SK-N-SH treated with all-trans-retinoic acid at 6 μM for 48 hours (cell line): Measurements from ENCODE around the gene CST3.

Experiments
- ATAC-seq: fragments of 200-7000 bp; cut with Tn5 transposase; 3 replicates; pipeline ENCODE4 v1.9.1; 2020; ENCODE audit warnings: mild to moderate bottlenecking, moderate library complexity
- ARNTL ChIP-seq: fragments of 450-650 bp; formaldehyde crosslinking; IDR thresholded peaks from 2 replicates; pipeline ENCODE4 v1.5.0; 2020; ENCODE audit warnings: low read depth, mild to moderate bottlenecking, moderate library complexity, borderline replicate concordance
- BACH2 ChIP-seq: fragments of 250-450 bp; sonication (Bioruptor Pico); IDR thresholded peaks from 2 replicates; pipeline ENCODE4 v1.9.0; 2021; ENCODE audit warnings: mild to moderate bottlenecking, borderline replicate concordance
- CREB5 ChIP-seq: fragments of 250-450 bp; sonication (Bioruptor Pico); IDR thresholded peaks from 2 replicates; pipeline ENCODE4 v1.5.1; 2020; ENCODE audit warnings: low read depth, mild to moderate bottlenecking, moderate library complexity
- CSDC2 ChIP-seq: fragments of 250-450 bp; sonication (Bioruptor Pico); IDR thresholded peaks from 2 replicates; pipeline ENCODE4 v1.5.0; 2020; ENCODE audit warnings: mild to moderate bottlenecking, moderate library complexity
- CSRNP3 ChIP-seq: fragments of 250-450 bp; sonication (Bioruptor Pico); IDR thresholded peaks from 2 replicates; pipeline ENCODE4 v1.5.1; 2021; ENCODE audit warnings: mild to moderate bottlenecking, moderate library complexity
- ESRRG ChIP-seq: fragments of 250-450 bp; sonication (Bioruptor Pico); IDR thresholded peaks from 2 replicates; pipeline ENCODE4 v1.6.1; 2021; ENCODE audit warnings: mild to moderate bottlenecking
- GLIS3 ChIP-seq: fragments of 250-450 bp; sonication (Bioruptor Pico); IDR thresholded peaks from 2 replicates; pipeline ENCODE4 v1.5.0; 2020; ENCODE audit warnings: mild to moderate bottlenecking, moderate library complexity
- ISL1 ChIP-seq: fragments of 250-450 bp; sonication (Bioruptor Pico); IDR thresholded peaks from 2 replicates; pipeline ENCODE4 v2.1.2; 2022; ENCODE audit warnings: mild to moderate bottlenecking, moderate library complexity
- OSR1 ChIP-seq: fragments of 250-450 bp; sonication (Bioruptor Pico); IDR thresholded peaks from 2 replicates; pipeline ENCODE4 v1.8.0; 2022; ENCODE audit warnings: moderate library complexity, mild to moderate bottlenecking, inconsistent platforms
- PATZ1 ChIP-seq: fragments of 250-450 bp; sonication (Bioruptor Pico); IDR thresholded peaks from 2 replicates; pipeline ENCODE4 v1.8.0; 2020; ENCODE audit warnings: mild to moderate bottlenecking, moderate library complexity, borderline replicate concordance
- POU6F1 ChIP-seq: fragments of 250-450 bp; sonication (Bioruptor Pico); IDR thresholded peaks from 2 replicates; pipeline ENCODE4 v1.8.0; 2021; ENCODE audit warnings: low read depth, mild to moderate bottlenecking, moderate library complexity, borderline replicate concordance
- PPARA ChIP-seq: fragments of 250-450 bp; sonication (Bioruptor Pico); IDR thresholded peaks from 2 replicates; pipeline ENCODE4 v1.5.0; 2020; ENCODE audit warnings: mild to moderate bottlenecking, borderline replicate concordance
- RARB ChIP-seq: fragments of 250-450 bp; sonication (Bioruptor Pico); IDR thresholded peaks from 2 replicates; pipeline ENCODE4 v1.8.0; 2021; ENCODE audit warnings: mild to moderate bottlenecking, moderate library complexity
- SNAI2 ChIP-seq: fragments of 250-450 bp; sonication (Bioruptor Pico); IDR thresholded peaks from 2 replicates; pipeline ENCODE4 v1.5.0; 2020; ENCODE audit warnings: mild to moderate bottlenecking, moderate library complexity
- TCF4 ChIP-seq: fragments of 250-450 bp; sonication (Bioruptor Pico); IDR thresholded peaks from 2 replicates; pipeline ENCODE4 v1.8.0; 2021; ENCODE audit warnings: mild to moderate bottlenecking, moderate library complexity, borderline replicate concordance
- TOX ChIP-seq: fragments of 250-450 bp; sonication (Bioruptor Pico); IDR thresholded peaks from 2 replicates; pipeline ENCODE4 v1.8.0; 2021; ENCODE audit warnings: mild to moderate bottlenecking, moderate library complexity, borderline replicate concordance
- TSHZ2 ChIP-seq: fragments of 250-450 bp; sonication (Bioruptor Pico); IDR thresholded peaks from 2 replicates; pipeline ENCODE4 v1.5.0; 2020; ENCODE audit warnings: mild to moderate bottlenecking, moderate library complexity
- ZC3H10 ChIP-seq: fragments of 250-450 bp; sonication (Bioruptor Pico); IDR thresholded peaks from 2 replicates; pipeline ENCODE4 v1.5.1; 2021; ENCODE audit warnings: mild to moderate bottlenecking, moderate library complexity
- ZFP3 ChIP-seq: fragments of 250-450 bp; sonication (Bioruptor Pico); IDR thresholded peaks from 2 replicates; pipeline ENCODE4 v1.5.0; 2020; ENCODE audit warnings: mild to moderate bottlenecking, moderate library complexity
- ZFP30 ChIP-seq: fragments of 450-650 bp; formaldehyde crosslinking; IDR thresholded peaks from 2 replicates; pipeline ENCODE4 v1.5.0; 2022; ENCODE audit warnings: mild to moderate bottlenecking, moderate library complexity
- ZNF565 ChIP-seq: fragments of 450-650 bp; formaldehyde crosslinking; conservative IDR thresholded peaks from 2 replicates; pipeline ENCODE4 v1.5.0; 2020; ENCODE audit warnings: low read depth, mild to moderate bottlenecking, moderate library complexity
- ZNF70 ChIP-seq: fragments of 450-650 bp; formaldehyde crosslinking; IDR thresholded peaks from 2 replicates; pipeline ENCODE4 v1.5.0; 2020; ENCODE audit warnings: mild to moderate bottlenecking, moderate library complexity

The CST3 gene

GRCh38 chr20:23614163-23614562, 23.6 kb downstream of the CST3 start (continued):
- TF ChIP-seq CSRNP3 (no peak), POU6F1 (CRISPR knock-in tag) (no peak)

- ATAC-seq, result no peak
- TF ChIP-seq TOX (CRISPR knock-in tag), result no peak
- no peak for TF ChIP-seq OSR1 (CRISPR knock-in tag)
- TF ChIP-seq ZFP30 (CRISPR knock-in tag), result no peak
- no peak for TF ChIP-seq POU6F1 (CRISPR knock-in tag)
- TF ChIP-seq CREB5 (CRISPR knock-in tag), result no peak
- no peak for TF ChIP-seq ESRRG
- TF ChIP-seq BACH2, result no peak
- no peak for TF ChIP-seq CSDC2 (CRISPR knock-in tag)
- TF ChIP-seq SNAI2 (CRISPR knock-in tag), result no peak
- no peak for TF ChIP-seq TCF4 (CRISPR knock-in tag)
- TF ChIP-seq, all 23 proteins: peak for 0
These were observed 24.1 kb downstream of the CST3 start for GRCh38 chr20:23613676-23614075.

GRCh38 chr20:23612396-23612795, 25.4 kb downstream of the CST3 start:
- ATAC-seq, result no peak
- no peak for TF ChIP-seq CSRNP3
- no peak for TF ChIP-seq ISL1 (CRISPR knock-in tag)
- TF ChIP-seq SNAI2 (CRISPR knock-in tag), result no peak
- TF ChIP-seq POU6F1 (CRISPR knock-in tag), result no peak
- TF ChIP-seq ZC3H10 (CRISPR knock-in tag), result no peak
- no peak for TF ChIP-seq GLIS3
- TF ChIP-seq PATZ1 (CRISPR knock-in tag), result no peak
- TF ChIP-seq ARNTL (CRISPR knock-in tag), result no peak
- TF ChIP-seq ZNF70 (CRISPR knock-in tag), result no peak
- TF ChIP-seq RARB (CRISPR knock-in tag), result no peak
- TF ChIP-seq ESRRG, result no peak
- no peak for TF ChIP-seq TSHZ2 (CRISPR knock-in tag)
- TF ChIP-seq ZNF565 (CRISPR knock-in tag), result no peak
- no peak for TF ChIP-seq PPARA (CRISPR knock-in tag)
- no peak for TF ChIP-seq ZFP3
- TF ChIP-seq BACH2, result no peak
- TF ChIP-seq TOX (CRISPR knock-in tag), result no peak
- no peak for TF ChIP-seq CREB5 (CRISPR knock-in tag)
